ENCODE data around the gene IGF1R. TPM values are rescaled to one million over a fixed set of nuclear protein-coding genes. Genes with fewer than 3 reads are reported as not detected.

Gene IGF1R
- total and polyA plus RNA-seq, 2 of the 13 experiments (the other 11 are each of a cell fraction or from before 2014, with no cell fraction given) = 15.9 to 18.4 TPM

- TF ChIP-seq ATF6 (CRISPR knock-in tag; conservative IDR thresholded peaks at IDR 0.05) = no peak
- peak; percentile 37; the same call in 1 of the 2 replicates for TF ChIP-seq ZNF710 (CRISPR knock-in tag; IDR thresholded peaks at IDR 0.05; ENCODE audit: borderline replicate concordance)
- no peak for TF ChIP-seq ARID2 (CRISPR knock-in tag; IDR thresholded peaks at IDR 0.05; ENCODE audit: borderline replicate concordance)
- no peak for TF ChIP-seq ZBTB1 (CRISPR knock-in tag; IDR thresholded peaks at IDR 0.05; ENCODE audit: borderline replicate concordance)
- TF ChIP-seq ZKSCAN8 (CRISPR knock-in tag; IDR thresholded peaks at IDR 0.05; ENCODE audit: borderline replicate concordance) = no peak
- TF ChIP-seq ZNF558 (CRISPR knock-in tag; IDR thresholded peaks at IDR 0.05; ENCODE audit: borderline replicate concordance) = no peak
- TF ChIP-seq KDM5A (IDR thresholded peaks at IDR 0.05; ENCODE audit: borderline replicate concordance, low read length) = no peak
- TF ChIP-seq ZNF574 (CRISPR knock-in tag; IDR thresholded peaks at IDR 0.05) = peak; percentile 35; the same call in 1 of the 2 replicates
- no peak for TF ChIP-seq HINFP (CRISPR knock-in tag; IDR thresholded peaks at IDR 0.05; ENCODE audit: low read depth)
- no peak for TF ChIP-seq NAIF1 (CRISPR knock-in tag; IDR thresholded peaks at IDR 0.05; ENCODE audit: borderline replicate concordance)
- TF ChIP-seq ZNF143 (CRISPR knock-in tag; IDR thresholded peaks at IDR 0.05) = no peak
- no peak for TF ChIP-seq SUZ12 (IDR thresholded peaks at IDR 0.05; ENCODE audit: low read depth, low read length)
- TF ChIP-seq ZNF142 (CRISPR knock-in tag; IDR thresholded peaks at IDR 0.05) = 0 out of 2 replicates have a peak, but pooled peaks have one; percentile 34
Measured at GRCh38 chr15:98812716-98813446, 164.5 kb downstream of the IGF1R start (continued).
